ENCODE results near the gene MTFR2.

GRCh38 chr6:136254851-136255466 is 4.8 kb upstream of the MTFR2 start:
- TF ChIP-seq, protein P1, sequence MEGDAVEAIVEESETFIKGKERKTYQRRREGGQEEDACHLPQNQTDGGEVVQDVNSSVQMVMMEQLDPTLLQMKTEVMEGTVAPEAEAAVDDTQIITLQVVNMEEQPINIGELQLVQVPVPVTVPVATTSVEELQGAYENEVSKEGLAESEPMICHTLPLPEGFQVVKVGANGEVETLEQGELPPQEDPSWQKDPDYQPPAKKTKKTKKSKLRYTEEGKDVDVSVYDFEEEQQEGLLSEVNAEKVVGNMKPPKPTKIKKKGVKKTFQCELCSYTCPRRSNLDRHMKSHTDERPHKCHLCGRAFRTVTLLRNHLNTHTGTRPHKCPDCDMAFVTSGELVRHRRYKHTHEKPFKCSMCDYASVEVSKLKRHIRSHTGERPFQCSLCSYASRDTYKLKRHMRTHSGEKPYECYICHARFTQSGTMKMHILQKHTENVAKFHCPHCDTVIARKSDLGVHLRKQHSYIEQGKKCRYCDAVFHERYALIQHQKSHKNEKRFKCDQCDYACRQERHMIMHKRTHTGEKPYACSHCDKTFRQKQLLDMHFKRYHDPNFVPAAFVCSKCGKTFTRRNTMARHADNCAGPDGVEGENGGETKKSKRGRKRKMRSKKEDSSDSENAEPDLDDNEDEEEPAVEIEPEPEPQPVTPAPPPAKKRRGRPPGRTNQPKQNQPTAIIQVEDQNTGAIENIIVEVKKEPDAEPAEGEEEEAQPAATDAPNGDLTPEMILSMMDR (IDR thresholded peaks at IDR 0.05; ENCODE audit: extremely low read depth in 1 of 2, insufficient read depth in 1 of 2, low read depth in 1 of 2, low read length in 2 of 2) = no peak
- no peak for TF ChIP-seq POLR2A (IDR thresholded peaks at IDR 0.05; ENCODE audit: low read depth, low read length)
- no peak for TF ChIP-seq POLR2AphosphoS5 (IDR thresholded peaks at IDR 0.05; ENCODE audit: insufficient read depth, low read depth, low read length)
- no peak for TF ChIP-seq MAX (IDR thresholded peaks at IDR 0.05; ENCODE audit: insufficient read depth, insufficient read length)
- TF ChIP-seq MYC (IDR thresholded peaks at IDR 0.05; ENCODE audit: low read depth, low read length) = no peak
